Natural killer cell treated with Interleukin-12 subunit alpha and Interleukin-12 subunit beta and Interleukin-15 and Interleukin-18, amount 100 ng/mL, for 72 hours (primary cell): ENCODE measurements around the gene SLC8A2. TPM values are rescaled to one million over a fixed set of nuclear protein-coding genes. Genes with fewer than 3 reads are reported as not detected.

Experiments used
- ATAC-seq, 2 donors: fragments of 150-1000 bp; cut with Tn5 transposase in 1 of 2; sonication (Bioruptor Pico), chemical (Tn5 transposase) in 1 of 2; 2 replicates each; pipeline ENCODE4 v1.10.0; 2021
- DNase-seq: peaks from one replicate; pipeline ENCODE4 v3.0.0; 2022; ENCODE audit warnings: low spot score
- H3K27ac Mint-ChIP-seq, 2 donors: 1 replicate in 1 of 2; 2 replicates in 1 of 2; pipeline ENCODE4 v1.8.0; 2022; ENCODE audit warnings: mixed read lengths in 2 of 2, mild to moderate bottlenecking in 1 of 2, moderate library complexity in 1 of 2
- H3K27me3 Mint-ChIP-seq, 2 donors: 1 replicate in 1 of 2; 2 replicates in 1 of 2; pipeline ENCODE4 v1.8.0; 2022; ENCODE audit warnings: mixed read lengths in 2 of 2
- H3K36me3 Mint-ChIP-seq: one replicate; pipeline ENCODE4 v1.8.0; 2022; ENCODE audit warnings: mixed read lengths
- H3K4me1 Mint-ChIP-seq, 2 donors: 1 replicate in 1 of 2; 2 replicates in 1 of 2; pipeline ENCODE4 v1.8.0; 2022; ENCODE audit warnings: low read depth in 2 of 2, mixed read lengths in 2 of 2, mild to moderate bottlenecking in 1 of 2
- H3K4me3 Mint-ChIP-seq: one replicate; pipeline ENCODE4 v1.8.0; 2022; ENCODE audit warnings: mixed read lengths
- H3K9me3 Mint-ChIP-seq: 2 replicates; pipeline ENCODE4 v1.8.0; 2022; ENCODE audit warnings: mixed read lengths
- total RNA-seq, 2 donors: library from RNA; stranded (reverse); gene quantifications; one replicate each; pipeline ENCODE4 v1.2.3, GENCODE V29; 2022

Gene SLC8A2
- total RNA-seq = not detected

- DNase-seq = no peak
- H3K4me3 Mint-ChIP-seq = peak within 1 kb of the TSS; percentile 5
- H3K36me3 Mint-ChIP-seq = no peaks in the 10 kb centered on the region
- H3K9me3 Mint-ChIP-seq = no peaks in the 10 kb centered on the region
- ATAC-seq = peak; percentile 56 to 68
- peaks cover 27% of the 10 kb centered on the region in 2 donors for H3K27me3 Mint-ChIP-seq
- H3K27ac Mint-ChIP-seq = no peak within 1 kb of the TSS
- H3K4me1 Mint-ChIP-seq = peaks cover 5 to 11% of the 10 kb centered on the region in 2 donors
Measured at GRCh38 chr19:47471733-47472457, at the start of gene SLC8A2. Gene SLC8A2, minus strand, starts transcription at chr19:47471893. Its CDS starts 5,490 bp downstream, at chr19:47466403.

- peaks cover 12 to 16% of the 10 kb centered on the region in 2 donors for H3K27me3 Mint-ChIP-seq
- no peak overlapping the region for H3K4me3 Mint-ChIP-seq
- ATAC-seq = no peak
- peaks cover 28 to 37% of the 10 kb centered on the region in 2 donors for H3K4me1 Mint-ChIP-seq
- H3K36me3 Mint-ChIP-seq = no peaks in the 10 kb centered on the region
- DNase-seq = no peak
- H3K9me3 Mint-ChIP-seq = no peaks in the 10 kb centered on the region
- H3K27ac Mint-ChIP-seq = no peak overlapping the region
Measured at GRCh38 chr19:47520839-47521238, 49.1 kb upstream of the SLC8A2 start.

- Mint-ChIP-seq H3K27ac (no peak overlapping the region), H3K4me1 (peaks cover 33 to 42% of the 10 kb centered on the region in 2 donors), H3K27me3 (peaks cover 12 to 16% of the 10 kb centered on the region in 2 donors), H3K9me3 (no peaks in the 10 kb centered on the region), H3K36me3 (no peaks in the 10 kb centered on the region), H3K4me3 (no peak overlapping the region)
- no peak for ATAC-seq
- no peak for DNase-seq
Measured at GRCh38 chr19:47520343-47520806, 48.7 kb upstream of the SLC8A2 start.

- Mint-ChIP-seq H3K36me3 (no peaks in the 10 kb centered on the region), H3K4me3 (peak overlapping the region; percentile 12), H3K9me3 (no peaks in the 10 kb centered on the region), H3K4me1 (peaks cover 44 to 54% of the 10 kb centered on the region in 2 donors), H3K27me3 (peaks cover 12 to 16% of the 10 kb centered on the region in 2 donors), H3K27ac (peak overlapping the region in 1 of 2 donors; percentile 59)
- ATAC-seq (no peak), DNase-seq (no peak)
Measured at GRCh38 chr19:47518854-47519253, 47.2 kb upstream of the SLC8A2 start.

GRCh38 chr19:47518139-47518538 lies 46.4 kb upstream of the SLC8A2 start:
- DNase-seq (no peak), ATAC-seq (no peak)
- Mint-ChIP-seq H3K4me1 (peaks cover 51 to 59% of the 10 kb centered on the region in 2 donors), H3K9me3 (no peaks in the 10 kb centered on the region), H3K27ac (no peak overlapping the region), H3K27me3 (peaks cover 6 to 11% of the 10 kb centered on the region in 2 donors), H3K36me3 (no peaks in the 10 kb centered on the region), H3K4me3 (no peak overlapping the region)

- peak within 1 kb of the TSS; percentile 100 for H3K4me3 Mint-ChIP-seq
- peak; percentile 97 for ATAC-seq
- peaks cover 59 to 73% of the 10 kb centered on the region in 2 donors for H3K4me1 Mint-ChIP-seq
- H3K9me3 Mint-ChIP-seq = no peaks in the 10 kb centered on the region
- H3K27ac Mint-ChIP-seq = peak within 1 kb of the TSS; percentile 98 to 99
- H3K36me3 Mint-ChIP-seq = no peaks in the 10 kb centered on the region
- no peaks in the 10 kb centered on the region for H3K27me3 Mint-ChIP-seq
- peak; percentile 100 for DNase-seq
Measured at GRCh38 chr19:47514869-47515588, 43.3 kb upstream of the SLC8A2 start, which contains the start of gene NAPA. Gene NAPA, minus strand, starts transcription at chr19:47515063. Its CDS starts 123 bp downstream, at chr19:47514940.

- peak in 1 of 2 donors; percentile 2 for ATAC-seq
- H3K4me1 Mint-ChIP-seq = peaks cover 59 to 72% of the 10 kb centered on the region in 2 donors
- no peaks in the 10 kb centered on the region for H3K27me3 Mint-ChIP-seq
- H3K27ac Mint-ChIP-seq = peak overlapping the region; percentile 98 to 99
- peak overlapping the region; percentile 100 for H3K4me3 Mint-ChIP-seq
- H3K9me3 Mint-ChIP-seq = no peaks in the 10 kb centered on the region
- no peaks in the 10 kb centered on the region for H3K36me3 Mint-ChIP-seq
- DNase-seq = no peak
Measured at GRCh38 chr19:47514151-47514868, 42.6 kb upstream of the SLC8A2 start.

- ATAC-seq (no peak), DNase-seq (no peak)
- Mint-ChIP-seq H3K36me3 (no peaks in the 10 kb centered on the region), H3K9me3 (no peaks in the 10 kb centered on the region), H3K27ac (peak overlapping the region; percentile 98 to 99), H3K27me3 (no peaks in the 10 kb centered on the region), H3K4me1 (peaks cover 55 to 65% of the 10 kb centered on the region in 2 donors), H3K4me3 (peak overlapping the region; percentile 100)
Measured at GRCh38 chr19:47512948-47513319, 41.2 kb upstream of the SLC8A2 start.

- Mint-ChIP-seq H3K27me3 (no peaks in the 10 kb centered on the region), H3K36me3 (no peaks in the 10 kb centered on the region), H3K9me3 (no peaks in the 10 kb centered on the region), H3K4me3 (peak overlapping the region; percentile 100), H3K4me1 (peaks cover 53 to 67% of the 10 kb centered on the region in 2 donors), H3K27ac (peak overlapping the region; percentile 98 to 99)
- ATAC-seq (no peak), DNase-seq (no peak)
Measured at GRCh38 chr19:47512183-47512947, 40.7 kb upstream of the SLC8A2 start.

- H3K9me3 Mint-ChIP-seq = no peaks in the 10 kb centered on the region
- H3K27ac Mint-ChIP-seq = peak overlapping the region; percentile 98 to 99
- H3K4me1 Mint-ChIP-seq = peaks cover 46 to 61% of the 10 kb centered on the region in 2 donors
- DNase-seq = no peak
- H3K4me3 Mint-ChIP-seq = no peak overlapping the region
- no peak for ATAC-seq
- H3K27me3 Mint-ChIP-seq = no peaks in the 10 kb centered on the region
- no peaks in the 10 kb centered on the region for H3K36me3 Mint-ChIP-seq
Measured at GRCh38 chr19:47511681-47512080, 40.0 kb upstream of the SLC8A2 start.

GRCh38 chr19:47511128-47511517 lies 39.4 kb upstream of the SLC8A2 start:
- Mint-ChIP-seq H3K4me3 (no peak overlapping the region), H3K27ac (no peak overlapping the region), H3K36me3 (no peaks in the 10 kb centered on the region), H3K27me3 (no peaks in the 10 kb centered on the region), H3K9me3 (no peaks in the 10 kb centered on the region), H3K4me1 (peaks cover 41 to 56% of the 10 kb centered on the region in 2 donors)
- DNase-seq (no peak), ATAC-seq (no peak)

- no peak overlapping the region for H3K4me3 Mint-ChIP-seq
- H3K27me3 Mint-ChIP-seq = no peaks in the 10 kb centered on the region
- H3K27ac Mint-ChIP-seq = no peak overlapping the region
- H3K9me3 Mint-ChIP-seq = no peaks in the 10 kb centered on the region
- DNase-seq (no peak), ATAC-seq (no peak)
- H3K36me3 Mint-ChIP-seq = no peaks in the 10 kb centered on the region
- peaks cover 36 to 51% of the 10 kb centered on the region in 2 donors for H3K4me1 Mint-ChIP-seq
Measured at GRCh38 chr19:47510516-47511127, 38.9 kb upstream of the SLC8A2 start.

GRCh38 chr19:47509973-47510372 lies 38.3 kb upstream of the SLC8A2 start:
- ATAC-seq = no peak
- Mint-ChIP-seq H3K4me3 (no peak overlapping the region), H3K4me1 (peaks cover 32 to 48% of the 10 kb centered on the region in 2 donors), H3K9me3 (no peaks in the 10 kb centered on the region), H3K27me3 (no peaks in the 10 kb centered on the region), H3K36me3 (no peaks in the 10 kb centered on the region), H3K27ac (no peak overlapping the region)
- no peak for DNase-seq
